GM12891 (cell line): ENCODE measurements around the gene PSMD1.

Experiments used
- POLR2A ChIP-seq: IDR thresholded peaks from 2 replicates; pipeline ENCODE4 v1.6.1; 2011; ENCODE audit warnings: low read depth, low read length, control low read depth
- POLR2AphosphoS5 ChIP-seq: IDR thresholded peaks from 2 replicates; pipeline ENCODE4 v1.6.1; 2011; ENCODE audit warnings: low read depth, low read length, control low read depth
- SPI1 ChIP-seq: IDR thresholded peaks from 2 replicates; pipeline ENCODE4 v1.6.1; 2011; ENCODE audit warnings: low read depth, low read length, control low read depth
- TAF1 ChIP-seq: IDR thresholded peaks from 2 replicates; pipeline ENCODE4 v1.6.1; 2011; ENCODE audit warnings: low read depth, low read length, control low read depth

DNA sequence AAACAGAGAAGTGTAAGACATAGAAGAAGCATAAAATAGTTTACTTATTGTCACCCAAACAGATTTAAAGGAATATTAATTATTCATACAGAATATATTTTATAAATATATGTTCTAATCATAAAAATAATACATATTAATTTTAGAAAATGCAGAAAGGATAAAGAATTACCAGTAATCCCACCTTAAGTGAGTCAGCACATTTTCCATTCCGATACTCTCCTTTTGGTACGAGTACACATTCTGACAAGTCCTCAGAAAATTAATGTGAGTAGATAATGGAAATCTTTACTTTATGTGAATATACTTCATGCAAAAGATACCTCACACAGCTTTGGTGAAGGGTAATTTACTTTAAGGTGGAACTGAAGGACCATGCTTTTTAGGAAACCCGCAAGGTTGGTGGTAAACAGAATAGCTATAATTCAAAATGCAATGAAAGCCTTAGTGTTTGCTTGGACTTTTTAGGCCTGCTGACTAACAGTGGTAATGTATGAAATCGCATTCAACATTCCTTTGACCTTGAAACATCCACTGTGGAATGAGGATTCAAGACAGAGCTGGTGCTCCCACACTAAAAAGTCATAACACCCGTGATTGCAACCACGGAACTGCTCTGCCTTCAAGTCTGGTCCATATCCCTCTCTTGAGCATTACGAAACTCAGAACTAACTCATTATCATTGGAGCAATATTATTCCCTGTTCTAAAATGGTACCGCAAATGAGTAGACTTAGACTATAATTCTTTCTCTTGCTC, 96.3 kb downstream of the PSMD1 start:
- TF ChIP-seq POLR2A: no peak
- no peak for TF ChIP-seq POLR2AphosphoS5
- no peak for TF ChIP-seq SPI1
- no peak for TF ChIP-seq TAF1
